Upper lobe of left lung (tissue), 4 donors: ENCODE data around the gene CNOT11.

ENCODE experiments used
- CTCF ChIP-seq, 6 experiments: fragments of 450-650 bp in 4 of 6; fragments of 200-600 bp in 2 of 6; sonication (generic) in 2 of 6; IDR thresholded peaks; one replicate each; pipeline ENCODE4 v1.5.1; 2016 to 2019; ENCODE audit warnings: antibody characterized with exemption in 6 of 6
- EP300 ChIP-seq, 4 donors: sonication (generic); formaldehyde crosslinking; IDR thresholded peaks; one replicate each; pipeline ENCODE4 v1.5.1; 2017; ENCODE audit warnings: antibody characterized with exemption in 4 of 4, control low read depth in 2 of 4
- POLR2A ChIP-seq, 4 donors: fragments of 450-650 bp; IDR thresholded peaks; one replicate each; pipeline ENCODE4 v1.5.1; 2016 to 2017; ENCODE audit warnings: antibody characterized with exemption in 4 of 4, mild to moderate bottlenecking in 2 of 4
- POLR2AphosphoS5 ChIP-seq, 2 donors: sonication (generic); formaldehyde crosslinking; IDR thresholded peaks; one replicate each; pipeline ENCODE4 v1.5.1; 2017; ENCODE audit warnings: antibody characterized with exemption in 2 of 2

GRCh38 chr2:101303688-101304087 is 51.0 kb downstream of the CNOT11 start:
- TF ChIP-seq POLR2A (IDR thresholded peaks at IDR 0.05), result no peak
- no peak for TF ChIP-seq EP300 (IDR thresholded peaks at IDR 0.05)
- no peak for TF ChIP-seq CTCF (IDR thresholded peaks at IDR 0.05)
- no peak for TF ChIP-seq POLR2AphosphoS5 (IDR thresholded peaks at IDR 0.05)
